GM21447 (cell line): ENCODE results near the gene ATXN7L1.
A peak's percentile ranks its signal among the peaks of the same experiment; 100 is the strongest.

Source experiments
- ATAC-seq: cut with Tn5 transposase; IDR thresholded peaks from one replicate; pipeline ENCODE4 v1.9.1; 2021; ENCODE audit not compliant: unreplicated experiment

Gene ATXN7L1

DNA sequence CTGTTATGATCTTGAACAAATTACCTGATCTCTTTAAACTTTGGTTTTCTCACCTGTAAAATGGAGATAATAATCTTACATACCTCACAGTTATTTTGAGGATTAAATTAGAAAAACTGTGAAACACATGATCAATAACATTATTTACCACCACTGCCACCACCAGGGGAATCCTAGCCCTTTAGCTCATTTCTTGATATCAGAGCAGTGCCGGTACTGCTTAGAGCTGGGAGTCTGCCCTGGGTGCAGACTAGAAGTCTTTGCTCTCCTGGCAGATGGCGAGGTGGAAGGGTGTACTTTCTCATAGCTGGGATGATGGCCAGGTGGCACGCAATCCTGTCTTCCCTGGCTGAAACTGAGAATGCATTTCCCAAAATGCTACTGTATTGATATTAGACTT lies 282.4 kb downstream of the ATXN7L1 start:
- no peak for ATAC-seq

- no peak for ATAC-seq
Observed at GRCh38 chr7:105591522-105591921, 284.9 kb downstream of the ATXN7L1 start.

DNA sequence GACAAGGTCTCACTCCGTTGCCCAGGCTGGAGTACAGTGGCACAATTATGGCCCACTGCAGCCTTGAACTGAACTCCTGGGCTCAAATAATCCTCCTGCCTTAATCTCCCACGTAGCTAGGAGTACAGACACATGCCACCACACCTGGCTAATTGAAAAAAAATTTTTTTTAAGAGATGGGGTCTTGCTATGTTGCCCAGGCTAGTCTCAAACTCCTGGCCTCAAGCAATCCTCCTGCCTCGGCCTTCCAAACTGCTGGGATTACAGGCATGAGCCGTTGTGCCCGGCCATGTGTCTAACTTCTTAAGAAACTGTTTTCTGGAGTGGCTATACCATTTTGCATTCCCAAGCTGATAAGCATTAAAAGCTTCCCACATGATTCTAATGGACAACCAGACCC lies 285.6 kb downstream of the ATXN7L1 start:
- ATAC-seq: no peak

DNA sequence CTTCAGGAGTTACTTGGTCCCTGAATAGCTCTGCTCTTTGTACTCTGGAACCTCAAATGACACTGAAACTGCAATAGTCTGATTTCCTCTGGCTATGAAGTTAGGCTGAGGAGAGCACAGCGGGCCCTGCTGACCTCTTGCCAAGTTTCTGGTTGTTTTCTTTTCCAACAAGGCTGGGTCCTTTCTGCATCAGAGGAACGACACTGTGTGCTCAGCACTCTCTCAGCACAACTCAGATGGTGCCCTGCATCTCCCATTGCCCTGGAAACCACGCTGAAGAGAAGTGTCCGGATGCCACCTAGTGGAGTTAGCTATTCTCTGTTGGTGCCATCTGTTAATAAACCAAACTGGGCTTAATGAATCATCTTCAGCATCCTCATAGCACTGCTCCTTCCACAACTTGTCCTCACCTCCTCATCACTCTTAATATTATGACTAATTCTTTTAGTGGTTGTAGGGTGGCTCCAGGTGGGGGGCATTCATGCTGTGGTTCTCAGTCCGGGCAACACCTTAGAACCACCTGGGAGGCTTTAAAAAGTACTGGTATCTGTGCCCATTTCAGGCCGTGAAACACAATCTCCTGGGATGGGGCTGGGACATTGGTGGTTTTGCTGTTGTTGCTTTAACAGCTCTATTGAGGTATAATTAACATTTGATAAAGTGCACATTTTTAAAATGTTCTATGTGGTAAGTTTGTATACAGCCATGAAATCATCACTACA lies 286.9 kb downstream of the ATXN7L1 start:
- ATAC-seq: peak; percentile 86

- no peak for ATAC-seq
Observed at GRCh38 chr7:105587909-105588635, 288.3 kb downstream of the ATXN7L1 start.

GRCh38 chr7:105585850-105586500 lies 290.4 kb downstream of the ATXN7L1 start:
- ATAC-seq: peak; percentile 40

- ATAC-seq: no peak
Observed at GRCh38 chr7:105584165-105584564, 292.2 kb downstream of the ATXN7L1 start.

DNA sequence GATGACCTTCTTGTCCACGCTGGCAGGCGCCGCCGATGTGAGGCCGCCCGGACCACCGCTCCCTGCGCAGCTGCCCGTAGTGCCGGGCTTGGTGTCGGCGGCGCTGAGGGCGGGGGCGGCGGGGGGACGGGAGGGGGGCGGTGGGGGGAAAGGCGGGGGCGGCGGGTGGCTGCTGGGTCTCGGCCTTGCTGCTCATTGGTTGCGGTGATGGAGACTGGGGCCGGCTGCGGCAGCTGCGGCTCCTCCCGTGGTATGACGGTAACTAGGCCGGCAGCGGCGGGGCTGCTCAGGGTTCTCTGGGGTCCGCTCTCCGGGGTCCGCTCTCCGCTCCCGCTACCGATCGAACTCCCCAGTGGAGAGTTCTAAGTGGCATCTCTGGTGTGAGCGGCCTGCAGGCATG lies 293.3 kb downstream of the ATXN7L1 start:
- no peak for ATAC-seq

GRCh38 chr7:105581066-105581811 lies 295.2 kb downstream of the ATXN7L1 start, which contains the start of gene EFCAB10:
EFCAB10 (minus strand) TSS chr7:105581493; CDS start chr7:105581463, 30 bp downstream.
- peak; percentile 80 for ATAC-seq

DNA sequence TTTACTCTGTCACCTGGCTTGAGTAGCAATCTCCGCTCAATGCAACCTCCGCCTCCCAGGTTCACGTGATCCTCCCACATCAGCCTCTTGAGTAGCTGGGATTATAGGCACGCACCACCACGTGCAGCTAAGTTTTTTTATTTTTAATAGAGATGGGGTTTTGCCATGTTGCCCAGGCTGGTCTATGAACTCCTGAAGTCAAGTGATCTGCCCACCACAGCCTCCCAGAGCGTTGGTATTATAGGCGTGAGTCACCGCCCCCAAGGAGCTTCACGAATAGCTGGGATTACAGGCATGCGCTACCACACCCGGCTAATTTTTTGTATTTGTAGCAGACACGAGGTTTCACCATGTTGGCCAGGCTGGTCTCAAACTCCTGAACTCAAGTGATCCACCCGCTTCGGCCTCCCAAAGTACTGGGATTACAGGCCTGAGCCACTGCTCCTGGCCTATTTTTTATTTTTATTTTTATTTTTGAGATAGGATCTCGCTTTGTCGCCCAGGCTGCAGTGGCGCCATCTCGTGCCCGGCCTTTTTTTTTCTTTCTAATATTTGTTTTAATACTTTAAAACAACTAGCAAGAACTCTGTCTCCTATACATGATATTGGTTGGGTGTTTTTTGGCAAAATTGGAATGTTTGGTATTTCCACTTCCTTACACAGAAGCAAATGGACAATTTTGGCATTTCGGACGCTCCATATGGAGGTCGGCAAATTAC lies 296.2 kb downstream of the ATXN7L1 start:
- no peak for ATAC-seq

- no peak for ATAC-seq
Observed at GRCh38 chr7:105578496-105578895, 297.9 kb downstream of the ATXN7L1 start.

DNA sequence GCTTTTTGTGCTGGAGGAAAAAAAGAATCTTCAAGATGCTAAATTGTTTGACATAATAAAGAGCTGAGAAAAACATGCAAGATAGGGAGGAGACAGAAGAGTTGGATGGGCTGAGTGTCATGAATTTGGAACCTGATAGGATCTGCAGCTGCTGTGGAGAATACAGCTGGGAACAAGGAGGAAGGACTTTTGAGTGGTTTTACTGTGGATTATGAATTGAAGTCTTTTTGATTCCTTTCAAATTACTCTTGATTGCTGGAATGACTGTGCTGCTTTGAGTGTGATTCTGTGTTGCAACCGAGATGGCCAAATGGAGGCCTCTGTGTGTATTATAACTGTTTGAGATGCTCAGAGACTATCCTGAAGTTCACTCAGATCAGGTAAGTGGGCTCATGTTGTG lies 299.1 kb downstream of the ATXN7L1 start:
- ATAC-seq: no peak

DNA sequence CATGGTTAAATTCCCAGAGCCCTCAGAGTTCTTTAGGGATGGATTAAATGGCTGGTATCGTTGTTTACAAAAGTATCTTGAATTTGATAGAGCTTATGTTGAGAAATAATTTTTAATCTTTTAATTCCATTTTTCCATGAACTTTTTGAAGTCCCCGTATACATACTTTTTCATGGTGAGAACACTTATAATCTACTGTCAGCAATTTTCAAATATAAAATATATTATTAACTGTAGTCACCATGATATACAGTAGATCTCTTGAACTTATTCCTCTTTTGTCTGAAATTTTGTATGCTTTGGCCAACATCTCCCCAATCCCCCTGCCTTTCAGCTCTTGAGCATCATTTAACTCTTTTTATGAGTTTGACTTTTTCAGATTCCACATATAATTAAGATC lies 304.5 kb downstream of the ATXN7L1 start:
- no peak for ATAC-seq

- ATAC-seq: no peak
Observed at GRCh38 chr7:105567821-105568220, 308.6 kb downstream of the ATXN7L1 start.

- no peak for ATAC-seq
Observed at GRCh38 chr7:105567024-105567423, 309.4 kb downstream of the ATXN7L1 start.

- no peak for ATAC-seq
Observed at GRCh38 chr7:105565190-105565589, 311.2 kb downstream of the ATXN7L1 start.

DNA sequence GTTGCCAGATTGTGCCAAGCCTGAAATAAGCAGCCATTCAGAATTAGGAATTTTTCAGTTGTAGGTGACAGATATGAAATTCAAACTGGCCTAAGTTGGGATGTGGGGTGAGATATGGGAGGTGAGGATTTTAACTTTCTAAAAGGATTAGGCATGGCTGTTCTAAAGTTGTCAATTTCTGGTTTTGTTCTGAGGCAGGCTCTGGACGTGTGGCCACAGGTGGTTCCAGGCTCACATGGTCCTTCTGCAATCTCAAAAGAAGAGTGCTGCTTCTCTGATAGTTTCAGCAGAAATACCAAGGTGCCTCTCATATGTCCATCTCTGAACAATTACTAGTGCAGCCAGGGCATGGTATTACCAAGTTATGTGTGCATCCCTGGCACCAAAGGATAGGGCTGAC lies 316.5 kb downstream of the ATXN7L1 start:
- ATAC-seq: no peak
